ENCODE data around the gene FADS6.

FADS6 gene

GRCh38 chr17:74854792-74855191 is 38.6 kb downstream of the FADS6 start:
- TF ChIP-seq MAX (IDR thresholded peaks at IDR 0.05; ENCODE audit: low read depth, low read length), result no peak
- TF ChIP-seq, protein P1, sequence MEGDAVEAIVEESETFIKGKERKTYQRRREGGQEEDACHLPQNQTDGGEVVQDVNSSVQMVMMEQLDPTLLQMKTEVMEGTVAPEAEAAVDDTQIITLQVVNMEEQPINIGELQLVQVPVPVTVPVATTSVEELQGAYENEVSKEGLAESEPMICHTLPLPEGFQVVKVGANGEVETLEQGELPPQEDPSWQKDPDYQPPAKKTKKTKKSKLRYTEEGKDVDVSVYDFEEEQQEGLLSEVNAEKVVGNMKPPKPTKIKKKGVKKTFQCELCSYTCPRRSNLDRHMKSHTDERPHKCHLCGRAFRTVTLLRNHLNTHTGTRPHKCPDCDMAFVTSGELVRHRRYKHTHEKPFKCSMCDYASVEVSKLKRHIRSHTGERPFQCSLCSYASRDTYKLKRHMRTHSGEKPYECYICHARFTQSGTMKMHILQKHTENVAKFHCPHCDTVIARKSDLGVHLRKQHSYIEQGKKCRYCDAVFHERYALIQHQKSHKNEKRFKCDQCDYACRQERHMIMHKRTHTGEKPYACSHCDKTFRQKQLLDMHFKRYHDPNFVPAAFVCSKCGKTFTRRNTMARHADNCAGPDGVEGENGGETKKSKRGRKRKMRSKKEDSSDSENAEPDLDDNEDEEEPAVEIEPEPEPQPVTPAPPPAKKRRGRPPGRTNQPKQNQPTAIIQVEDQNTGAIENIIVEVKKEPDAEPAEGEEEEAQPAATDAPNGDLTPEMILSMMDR (IDR thresholded peaks at IDR 0.05; ENCODE audit: low read depth, low read length), result no peak
- TF ChIP-seq MYC (IDR thresholded peaks at IDR 0.05; ENCODE audit: low read depth, low read length), result no peak
- no peak for TF ChIP-seq POLR2A (IDR thresholded peaks at IDR 0.05; ENCODE audit: extremely low read depth, insufficient read length)
- no peak for DNase-seq (ENCODE audit: low read depth)

DNA sequence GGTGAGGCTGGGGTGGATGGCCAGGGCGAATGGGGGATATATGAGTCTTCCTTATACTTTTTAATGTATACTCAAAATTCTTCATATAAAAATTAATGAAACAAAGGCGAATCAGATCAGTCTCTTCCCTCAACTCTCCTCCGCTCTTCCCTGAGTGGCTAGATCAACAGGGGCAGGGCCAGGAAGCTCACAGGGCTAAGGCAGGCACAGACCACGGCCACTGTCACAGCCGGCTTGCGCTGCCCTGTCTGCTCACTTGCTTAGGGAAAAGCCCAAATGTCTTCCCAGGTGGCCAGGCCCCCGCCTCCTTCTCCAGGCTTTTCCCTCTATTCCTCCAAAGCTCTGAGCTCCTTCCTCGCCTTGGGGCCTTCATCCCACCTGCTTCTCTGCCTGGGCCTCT is 39.8 kb downstream of the FADS6 start:
- DNase-seq (ENCODE audit: low read depth), result no peak
- no peak overlapping the region for H3K4me3 ChIP-seq (ENCODE audit: low read depth, low read length)
- TF ChIP-seq MAX (IDR thresholded peaks at IDR 0.05; ENCODE audit: low read depth, low read length), result no peak
- TF ChIP-seq POLR2A (IDR thresholded peaks at IDR 0.05; ENCODE audit: extremely low read depth, insufficient read length), result no peak
- no peak for TF ChIP-seq MYC (IDR thresholded peaks at IDR 0.05; ENCODE audit: low read depth, low read length)

More at GRCh38 chr17:74854792-74855191, 38.6 kb downstream of the FADS6 start:
- no peak overlapping the region for H3K4me3 ChIP-seq (ENCODE audit: low read depth, low read length)

DNA sequence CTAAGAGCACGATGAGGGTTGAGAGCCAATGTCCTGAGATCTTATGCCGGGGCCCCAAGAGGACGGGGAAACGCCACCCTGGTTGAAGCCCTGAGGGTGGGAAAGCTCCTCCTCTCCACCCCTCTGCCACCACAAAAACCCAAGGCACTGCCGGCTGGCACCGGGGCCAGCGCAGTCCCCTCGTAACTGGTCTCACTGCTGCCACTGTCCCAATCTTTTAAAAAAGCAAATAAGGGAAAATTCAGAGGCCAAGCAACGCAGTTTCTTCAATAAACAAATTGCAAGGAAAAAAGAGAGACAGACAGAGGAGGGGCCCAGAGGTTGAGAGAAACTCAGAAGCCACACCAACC is 40.4 kb downstream of the FADS6 start:
- DNase-seq (ENCODE audit: low read depth), result no peak
- H3K4me3 ChIP-seq (ENCODE audit: low read depth, low read length), result no peak overlapping the region
- no peak for TF ChIP-seq POLR2A (IDR thresholded peaks at IDR 0.05; ENCODE audit: extremely low read depth, insufficient read length)
- TF ChIP-seq, protein P1 (IDR thresholded peaks at IDR 0.05; ENCODE audit: low read depth, low read length), result no peak
- no peak for TF ChIP-seq MAX (IDR thresholded peaks at IDR 0.05; ENCODE audit: low read depth, low read length)
- no peak for TF ChIP-seq MYC (IDR thresholded peaks at IDR 0.05; ENCODE audit: low read depth, low read length)

GRCh38 chr17:74852237-74853047 is 41.0 kb downstream of the FADS6 start:
- no peak for DNase-seq (ENCODE audit: low read depth)
- TF ChIP-seq MAX (IDR thresholded peaks at IDR 0.05; ENCODE audit: low read depth, low read length) (no peak), MYC (IDR thresholded peaks at IDR 0.05; ENCODE audit: low read depth, low read length) (no peak), POLR2A (IDR thresholded peaks at IDR 0.05; ENCODE audit: extremely low read depth, insufficient read length) (no peak)
- TF ChIP-seq, protein P1 (IDR thresholded peaks at IDR 0.05; ENCODE audit: low read depth, low read length), result no peak
- no peak overlapping the region for H3K4me3 ChIP-seq (ENCODE audit: low read depth, low read length)

DNA sequence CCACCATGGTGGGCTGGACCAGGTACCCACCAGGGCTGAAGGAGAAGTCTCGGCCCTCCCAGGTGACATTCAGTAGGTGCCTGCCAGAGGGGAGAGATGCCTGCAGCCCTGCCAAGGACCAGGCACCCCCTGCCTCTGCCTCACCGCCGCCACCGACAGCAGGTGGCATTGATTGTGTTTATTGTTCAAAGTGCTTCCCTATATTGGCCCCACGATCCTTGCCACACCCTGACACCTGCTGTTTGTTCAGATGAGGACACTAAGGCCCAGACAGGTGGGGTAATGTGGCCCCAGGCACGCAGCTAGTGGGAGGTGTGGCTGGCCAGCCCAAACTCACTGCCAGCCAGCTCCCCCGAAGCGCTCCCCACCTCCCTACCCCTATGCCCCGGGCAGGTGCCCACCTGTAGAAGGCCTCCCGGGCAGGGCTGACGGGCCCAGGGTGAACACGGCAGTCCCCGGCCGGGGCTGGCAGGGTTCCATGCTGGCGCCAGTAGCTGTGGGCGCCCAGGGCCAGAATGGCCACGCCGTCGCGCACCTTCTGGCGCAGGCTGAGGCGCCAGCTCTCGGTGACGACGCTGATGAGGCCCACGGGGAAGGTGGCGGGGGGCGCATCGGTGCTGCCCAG is 41.7 kb downstream of the FADS6 start:
- DNase-seq (ENCODE audit: low read depth), result no peak
- H3K4me3 ChIP-seq (ENCODE audit: low read depth, low read length), result no peak overlapping the region
- TF ChIP-seq, protein P1 (IDR thresholded peaks at IDR 0.05; ENCODE audit: low read depth, low read length), result no peak
- TF ChIP-seq MYC (IDR thresholded peaks at IDR 0.05; ENCODE audit: low read depth, low read length) (no peak), POLR2A (IDR thresholded peaks at IDR 0.05; ENCODE audit: extremely low read depth, insufficient read length) (no peak), MAX (IDR thresholded peaks at IDR 0.05; ENCODE audit: low read depth, low read length) (no peak)

DNA sequence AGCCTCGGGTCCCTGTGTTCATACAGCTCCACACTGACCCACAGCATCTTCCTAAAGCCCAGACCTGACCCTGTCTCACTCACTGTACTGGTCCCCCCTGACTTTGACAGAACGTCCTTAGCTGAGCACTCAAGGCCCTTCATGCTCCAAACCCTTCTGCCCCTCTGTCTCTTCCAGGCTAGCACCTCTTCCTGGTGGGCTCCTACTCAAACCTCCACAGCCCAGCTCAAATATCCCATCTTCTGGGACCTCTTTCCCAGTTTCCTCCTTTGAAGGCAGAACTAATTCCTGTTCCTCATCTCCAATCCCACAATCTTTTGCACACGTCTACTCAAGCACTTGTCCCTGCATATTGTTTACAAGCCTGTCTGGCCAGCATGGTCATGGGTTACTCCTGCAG is 42.5 kb downstream of the FADS6 start:
- no peak overlapping the region for H3K4me3 ChIP-seq (ENCODE audit: low read depth, low read length)
- TF ChIP-seq, protein P1 (IDR thresholded peaks at IDR 0.05; ENCODE audit: low read depth, low read length), result no peak
- TF ChIP-seq POLR2A (IDR thresholded peaks at IDR 0.05; ENCODE audit: extremely low read depth, insufficient read length) (no peak), MYC (IDR thresholded peaks at IDR 0.05; ENCODE audit: low read depth, low read length) (no peak), MAX (IDR thresholded peaks at IDR 0.05; ENCODE audit: low read depth, low read length) (no peak)
- no peak for DNase-seq (ENCODE audit: low read depth)

All from NB4 (cell line).